ENCODE measurements around the gene AASDH.

DNA sequence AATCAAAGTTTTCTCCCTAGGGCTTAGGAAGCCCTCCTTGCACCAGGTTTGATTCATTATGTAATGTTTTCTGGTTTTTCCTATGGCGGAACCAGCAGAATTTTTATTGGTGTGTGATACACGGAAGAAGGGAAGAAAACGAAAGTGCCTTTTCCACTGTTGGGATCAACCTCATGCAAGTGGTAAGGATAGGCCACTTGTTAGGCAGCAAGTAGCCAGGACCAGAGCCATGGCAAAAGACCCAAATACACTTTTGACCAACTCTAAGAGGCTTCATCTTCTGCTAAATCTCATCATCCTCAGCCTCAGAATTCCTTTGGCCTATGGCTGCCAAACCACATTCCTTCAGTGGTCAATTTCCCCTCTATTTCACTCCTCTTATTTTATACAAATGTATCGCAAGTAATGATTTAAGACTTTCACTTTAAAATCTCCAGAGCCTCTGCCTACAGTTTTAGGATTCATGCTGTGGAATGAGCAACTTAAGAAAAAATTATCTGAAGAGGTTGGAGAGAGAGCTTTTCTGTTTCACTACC is 26.9 kb upstream of the AASDH start:
- TF ChIP-seq, protein P1, sequence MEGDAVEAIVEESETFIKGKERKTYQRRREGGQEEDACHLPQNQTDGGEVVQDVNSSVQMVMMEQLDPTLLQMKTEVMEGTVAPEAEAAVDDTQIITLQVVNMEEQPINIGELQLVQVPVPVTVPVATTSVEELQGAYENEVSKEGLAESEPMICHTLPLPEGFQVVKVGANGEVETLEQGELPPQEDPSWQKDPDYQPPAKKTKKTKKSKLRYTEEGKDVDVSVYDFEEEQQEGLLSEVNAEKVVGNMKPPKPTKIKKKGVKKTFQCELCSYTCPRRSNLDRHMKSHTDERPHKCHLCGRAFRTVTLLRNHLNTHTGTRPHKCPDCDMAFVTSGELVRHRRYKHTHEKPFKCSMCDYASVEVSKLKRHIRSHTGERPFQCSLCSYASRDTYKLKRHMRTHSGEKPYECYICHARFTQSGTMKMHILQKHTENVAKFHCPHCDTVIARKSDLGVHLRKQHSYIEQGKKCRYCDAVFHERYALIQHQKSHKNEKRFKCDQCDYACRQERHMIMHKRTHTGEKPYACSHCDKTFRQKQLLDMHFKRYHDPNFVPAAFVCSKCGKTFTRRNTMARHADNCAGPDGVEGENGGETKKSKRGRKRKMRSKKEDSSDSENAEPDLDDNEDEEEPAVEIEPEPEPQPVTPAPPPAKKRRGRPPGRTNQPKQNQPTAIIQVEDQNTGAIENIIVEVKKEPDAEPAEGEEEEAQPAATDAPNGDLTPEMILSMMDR (IDR thresholded peaks at IDR 0.05) = no peak
- TF ChIP-seq POLR2AphosphoS5 (IDR thresholded peaks at IDR 0.05) (no peak), POLR2A (IDR thresholded peaks at IDR 0.05) (no peak)

Measured in prostate gland (tissue), 2 donors.